ENCODE measurements around the gene TMEM255B.

The TMEM255B gene

DNA sequence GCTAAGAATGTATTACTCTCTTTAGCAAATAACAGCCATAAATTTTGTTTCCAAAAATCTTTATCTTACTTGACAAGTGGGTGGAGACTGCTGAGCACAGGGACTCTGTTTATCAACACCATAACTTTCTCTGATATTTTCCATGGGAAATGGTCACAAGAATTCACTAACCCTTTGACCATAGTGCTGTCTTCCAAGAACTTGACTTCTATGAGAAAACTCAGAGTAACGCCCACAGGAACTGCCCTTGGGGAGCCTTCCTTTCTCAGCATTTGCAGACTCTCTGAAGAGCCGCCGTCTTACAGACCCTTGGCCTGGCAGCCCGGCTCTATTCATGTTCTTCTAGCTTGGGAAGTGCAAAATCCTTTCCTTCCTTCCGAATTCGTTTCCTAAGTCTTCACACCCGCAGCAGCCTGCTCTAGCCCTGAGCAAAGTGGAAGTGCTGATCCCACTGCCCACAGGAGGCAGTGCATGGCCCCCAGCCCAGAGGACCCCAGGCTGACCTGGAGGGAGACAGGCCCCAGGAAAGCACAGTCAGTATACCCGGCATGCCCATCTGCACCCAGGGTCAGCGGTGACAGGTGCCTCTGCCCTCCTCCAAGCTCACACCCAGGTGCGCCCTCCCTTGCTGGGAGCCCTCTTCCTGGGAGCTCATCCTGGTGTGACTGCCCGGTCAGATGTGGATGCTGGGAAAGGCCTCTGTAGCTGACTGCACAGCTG is 94.7 kb downstream of the TMEM255B start:
- DNase-seq = no peak

DNA sequence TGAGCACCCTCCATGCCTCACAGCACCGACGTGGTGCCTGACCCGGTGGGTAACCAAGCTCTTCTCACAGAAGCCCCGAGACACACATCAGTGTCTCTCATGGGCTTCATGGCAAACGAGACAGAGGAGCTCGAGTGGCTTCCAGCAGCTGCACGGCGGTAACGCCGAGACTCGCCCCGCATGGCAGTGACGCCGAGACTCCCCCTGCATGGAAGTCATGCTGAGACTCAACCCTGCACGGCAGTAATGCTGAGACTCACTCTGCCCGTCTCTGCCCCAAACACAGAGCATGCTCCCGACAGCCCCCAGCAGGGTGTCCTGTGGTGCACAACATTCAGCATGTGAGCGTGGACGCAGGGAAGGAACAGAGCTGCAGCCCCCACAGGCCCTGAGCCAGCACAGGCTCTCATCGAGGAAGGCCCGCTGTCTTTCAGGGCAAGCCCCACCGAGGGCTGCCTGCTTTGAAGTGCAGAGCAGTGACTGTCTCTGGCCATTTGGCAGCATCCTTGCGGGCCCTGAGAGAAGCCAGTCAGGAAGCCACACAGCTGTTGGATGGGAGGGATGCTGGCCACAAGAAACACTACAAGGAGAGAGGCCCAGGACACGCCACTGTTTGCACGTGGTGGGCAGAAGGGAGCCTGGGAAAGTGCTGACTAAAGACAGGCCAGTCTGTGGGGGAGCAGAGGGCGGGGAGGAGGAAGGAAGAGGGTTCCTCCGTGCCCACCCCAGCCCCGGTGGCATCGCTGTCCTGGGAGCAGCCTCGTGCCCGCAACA is 95.4 kb downstream of the TMEM255B start:
- DNase-seq = peak; percentile 42

DNA sequence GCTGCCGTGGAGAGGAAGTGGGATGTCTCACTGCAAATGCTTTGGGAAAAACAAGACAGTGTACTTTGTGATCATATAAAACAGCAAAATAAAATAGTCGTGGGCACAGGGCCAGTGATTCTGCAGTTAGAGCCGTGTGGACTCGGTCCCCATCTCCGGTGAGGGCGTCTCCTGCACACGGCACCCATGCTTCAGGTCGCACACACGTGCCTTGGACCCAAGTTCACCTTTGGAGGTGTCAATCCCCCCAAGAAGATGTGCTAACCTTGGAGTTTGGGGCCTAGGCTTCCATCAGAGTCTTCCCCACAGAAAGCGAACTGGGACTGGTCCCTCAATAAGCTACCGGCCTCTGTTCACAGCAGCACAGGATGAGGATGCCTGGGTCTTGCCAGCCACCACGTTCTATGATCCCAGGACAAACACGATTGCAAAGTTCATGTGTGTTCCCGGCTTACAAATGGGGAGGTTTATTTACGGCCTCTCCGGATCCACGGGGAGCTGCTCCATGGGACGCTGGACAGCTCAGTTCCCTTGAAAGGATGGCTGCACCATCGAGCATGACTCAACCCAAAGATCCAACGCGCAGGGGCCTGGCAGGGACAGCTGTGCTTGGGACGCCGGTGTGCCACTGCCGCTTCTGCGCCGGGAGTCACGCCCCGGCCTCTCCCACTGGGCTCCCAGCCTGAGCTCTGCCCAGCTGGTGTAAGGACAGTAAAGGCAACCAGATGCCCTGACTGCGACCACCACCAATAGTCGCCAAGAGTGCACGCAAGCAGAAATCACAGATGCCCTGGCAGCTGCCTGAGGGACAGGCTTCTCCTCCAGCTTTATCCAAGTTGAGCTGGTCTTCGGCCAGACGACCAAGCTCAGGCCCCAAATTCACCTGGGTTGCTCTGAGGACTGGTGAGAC is 96.2 kb downstream of the TMEM255B start:
- no peak for DNase-seq

DNA sequence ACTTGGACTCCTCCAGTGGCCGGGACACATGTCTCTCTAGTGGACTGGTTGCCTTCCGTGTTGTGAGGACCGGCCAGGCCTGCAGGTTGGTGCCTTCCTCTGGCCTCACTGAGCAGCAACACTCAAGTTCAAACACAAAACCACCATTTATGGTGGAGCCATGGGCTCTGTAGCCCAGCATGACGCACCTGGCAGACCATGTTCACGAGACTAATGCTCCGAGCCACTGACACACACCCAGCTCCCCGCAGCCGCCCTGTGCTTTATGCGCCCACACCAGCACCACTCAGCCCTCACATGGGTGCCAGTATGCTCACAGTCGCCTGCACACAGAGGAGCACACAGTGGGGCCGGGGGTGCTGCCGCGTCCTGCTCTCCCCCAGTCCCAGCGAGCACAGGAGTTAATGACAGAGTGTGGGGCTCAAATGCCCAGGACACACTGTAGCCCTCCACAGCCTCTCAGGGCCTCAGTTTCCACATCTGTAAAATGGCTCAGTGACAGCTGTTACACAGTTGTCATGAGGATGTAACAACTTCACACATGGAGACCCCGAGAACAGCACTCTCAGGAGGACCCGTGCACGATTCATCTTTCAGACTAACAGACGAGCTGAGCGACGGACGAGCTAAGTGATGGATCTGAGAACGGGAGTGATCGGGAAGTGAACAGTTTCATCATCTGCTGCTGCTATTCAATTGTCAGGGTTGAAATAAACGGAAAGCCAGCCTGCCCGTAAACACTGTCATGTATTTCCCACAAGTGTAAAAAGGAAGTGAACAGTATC is 97.1 kb downstream of the TMEM255B start:
- DNase-seq = no peak

DNA sequence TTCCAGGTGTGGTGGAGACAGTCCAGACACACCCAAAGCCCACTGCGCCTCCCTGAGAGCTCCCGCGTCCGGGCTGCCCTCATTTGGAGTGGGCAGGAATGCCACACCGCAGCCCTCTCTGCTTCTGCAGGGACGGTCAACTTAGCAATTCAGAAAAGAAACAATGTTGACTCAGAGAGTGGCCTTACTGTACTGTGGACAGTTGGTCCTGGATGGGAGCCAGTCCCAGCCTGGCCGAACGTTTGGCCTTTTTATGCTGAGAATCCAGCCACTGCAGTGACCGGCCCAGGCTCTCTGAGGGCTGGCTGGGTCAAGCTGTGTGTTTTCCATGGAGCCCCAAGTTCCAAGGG is 97.7 kb downstream of the TMEM255B start:
- no peak for DNase-seq

DNA sequence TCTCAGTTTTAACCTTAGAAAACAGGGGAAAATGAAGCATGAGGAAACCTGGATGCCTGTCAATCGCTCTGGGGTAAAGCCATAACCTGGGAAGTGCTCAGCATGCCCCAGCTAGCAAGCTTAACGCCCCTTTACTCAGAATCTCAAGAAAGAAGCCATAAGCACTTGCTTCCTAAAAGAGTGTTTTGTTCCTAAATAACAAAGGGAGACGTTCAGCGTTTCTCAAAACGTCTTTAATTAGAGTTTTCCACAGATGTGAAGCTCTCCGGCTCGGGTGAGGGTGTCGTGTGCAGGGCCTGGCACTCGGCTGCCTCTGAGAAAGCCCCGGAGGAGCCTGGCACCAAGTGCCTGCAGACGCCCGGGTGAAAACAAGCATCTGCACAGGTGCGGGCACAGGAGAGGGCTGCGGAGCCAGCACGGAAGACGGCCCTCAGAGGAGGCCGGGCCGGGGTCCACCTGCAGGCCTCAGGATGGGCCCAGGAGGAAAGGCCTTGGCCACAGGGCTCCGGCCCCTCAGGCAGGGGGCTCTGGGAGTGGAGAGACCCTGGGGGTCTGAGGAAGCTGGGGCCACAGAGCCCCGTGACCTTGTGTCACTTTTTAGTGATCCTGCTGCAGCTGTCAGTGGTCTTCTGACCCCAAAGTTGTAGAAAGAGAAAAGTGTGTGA is 98.6 kb downstream of the TMEM255B start:
- DNase-seq = no peak

DNA sequence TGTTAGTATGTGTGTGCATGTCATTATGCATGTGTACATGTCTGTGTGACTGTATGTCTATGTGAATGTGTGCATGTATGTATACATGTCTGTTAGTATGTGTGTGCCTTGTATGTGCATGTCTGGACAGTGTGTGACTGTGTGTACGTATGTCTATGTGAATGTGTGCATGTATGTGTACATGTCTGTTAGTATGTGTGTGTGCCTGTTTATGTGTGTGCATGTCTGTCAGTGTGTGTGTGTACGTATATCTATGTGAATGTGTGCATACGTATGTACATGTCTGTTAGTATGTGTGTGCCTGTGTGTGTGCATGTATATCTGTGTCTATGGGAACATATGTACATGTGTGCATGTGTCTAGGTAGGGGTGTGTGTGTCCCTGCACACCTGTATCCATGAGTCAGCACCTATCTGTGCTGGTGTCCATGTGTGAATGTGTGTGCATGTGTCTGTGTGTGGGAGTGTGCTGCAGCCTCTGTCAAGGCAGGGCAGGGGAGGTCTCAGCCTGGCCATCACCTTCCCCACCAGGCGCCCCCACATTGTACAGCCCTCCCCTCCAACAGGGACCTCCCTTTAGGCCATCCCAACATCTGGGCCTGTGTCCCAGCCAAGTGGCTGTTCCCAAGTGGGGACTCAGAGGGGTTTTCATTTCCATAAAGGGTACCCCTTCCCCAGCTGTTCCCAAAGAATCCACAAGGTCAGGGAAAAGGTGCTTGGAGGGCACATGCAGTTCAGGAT is 100.5 kb downstream of the TMEM255B start:
- no peak for DNase-seq

DNA sequence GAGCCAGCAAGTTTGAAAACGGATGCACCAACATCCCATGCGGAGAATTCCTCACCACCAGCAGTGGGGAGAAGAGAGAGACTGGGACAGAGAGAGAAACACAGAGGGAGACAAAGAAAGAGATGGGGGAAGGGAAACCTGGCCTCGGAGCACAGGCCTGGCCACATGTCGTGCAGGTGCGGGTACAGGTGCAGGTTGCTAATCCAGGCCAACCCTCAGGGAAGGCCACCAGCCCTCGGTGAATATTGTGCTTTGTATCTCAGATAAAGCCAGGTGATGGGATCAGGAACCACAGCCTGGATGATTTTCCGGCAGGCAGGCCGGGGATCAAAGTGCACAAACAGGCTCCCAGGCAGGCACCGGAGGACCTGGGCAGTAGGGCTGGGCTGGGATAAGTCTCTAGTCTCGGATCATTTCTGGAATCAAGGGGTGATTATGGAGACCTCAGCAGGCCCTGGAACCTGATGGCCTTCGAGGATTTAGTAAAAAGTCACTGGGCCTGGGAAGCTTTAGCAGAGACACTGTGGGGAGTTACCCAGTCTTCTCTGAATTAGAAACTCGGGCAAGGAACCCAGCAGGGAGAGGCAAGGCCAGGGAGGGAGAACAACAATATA is 101.1 kb downstream of the TMEM255B start:
- no peak for DNase-seq

DNA sequence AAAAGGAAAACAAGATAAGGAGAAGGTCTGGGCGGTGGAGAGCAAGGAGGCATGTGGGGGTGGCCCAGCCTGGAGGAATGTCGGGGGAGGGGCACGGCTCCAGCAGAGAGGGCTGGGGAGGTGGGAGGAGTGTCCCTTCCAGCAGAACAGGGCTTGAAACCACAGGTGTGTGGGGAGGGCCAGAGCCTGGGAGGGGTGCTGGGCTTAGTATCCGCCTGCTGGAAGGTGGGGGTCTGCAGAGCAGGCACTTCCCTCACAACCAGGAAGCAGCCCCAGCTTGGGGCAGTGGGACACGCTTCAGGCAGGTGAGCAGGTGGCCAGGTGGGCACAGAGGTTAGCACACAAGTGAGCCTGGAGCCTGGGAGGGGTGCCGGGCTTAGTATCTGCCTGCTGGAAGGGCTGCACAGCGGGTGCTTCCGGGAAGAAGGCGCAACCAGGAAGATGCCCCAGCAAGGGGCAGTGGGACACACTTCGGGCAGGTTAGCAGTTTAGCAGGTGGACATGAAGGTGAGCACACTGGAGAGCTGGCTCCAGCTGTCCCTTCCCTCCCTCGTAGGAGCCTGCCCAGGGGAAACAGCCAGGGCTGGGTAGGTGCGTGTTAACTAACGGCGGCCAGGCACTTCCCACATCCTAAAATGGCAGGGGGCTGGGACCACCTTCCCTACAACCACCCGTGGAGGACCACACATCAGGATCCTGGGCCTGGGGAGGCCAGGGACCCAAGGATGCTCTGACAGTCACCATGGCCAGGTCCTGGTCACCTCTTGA is 101.8 kb downstream of the TMEM255B start:
- no peak for DNase-seq

DNA sequence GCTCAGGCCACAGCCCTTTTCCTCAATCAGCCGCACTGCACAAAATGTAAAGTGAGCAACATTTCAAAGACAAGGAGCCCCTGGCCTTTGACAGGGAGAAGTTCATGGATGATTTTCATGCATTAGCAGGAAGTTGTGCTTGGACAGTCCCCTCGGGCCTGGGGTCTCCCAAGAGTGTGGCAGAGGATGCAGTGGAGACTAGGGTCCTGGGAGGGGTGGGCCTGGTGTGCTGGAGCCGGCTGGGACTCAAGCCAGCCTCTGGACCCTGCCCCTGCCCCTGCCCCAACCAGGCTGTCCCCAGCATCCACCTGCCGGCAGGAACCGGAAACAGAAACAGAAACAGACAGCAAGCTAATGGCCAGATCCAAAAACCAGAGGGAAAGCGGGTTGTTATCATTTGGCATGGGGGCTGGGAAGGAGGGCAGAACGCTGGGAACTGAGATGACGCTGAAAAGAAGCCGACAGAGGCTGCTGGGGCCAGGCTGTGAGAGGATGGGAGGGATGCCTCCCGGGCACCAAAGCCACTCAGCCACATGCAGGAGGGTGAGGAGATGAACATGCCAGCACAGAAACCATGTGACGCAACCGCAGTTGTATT is 102.5 kb downstream of the TMEM255B start:
- no peak for DNase-seq

DNA sequence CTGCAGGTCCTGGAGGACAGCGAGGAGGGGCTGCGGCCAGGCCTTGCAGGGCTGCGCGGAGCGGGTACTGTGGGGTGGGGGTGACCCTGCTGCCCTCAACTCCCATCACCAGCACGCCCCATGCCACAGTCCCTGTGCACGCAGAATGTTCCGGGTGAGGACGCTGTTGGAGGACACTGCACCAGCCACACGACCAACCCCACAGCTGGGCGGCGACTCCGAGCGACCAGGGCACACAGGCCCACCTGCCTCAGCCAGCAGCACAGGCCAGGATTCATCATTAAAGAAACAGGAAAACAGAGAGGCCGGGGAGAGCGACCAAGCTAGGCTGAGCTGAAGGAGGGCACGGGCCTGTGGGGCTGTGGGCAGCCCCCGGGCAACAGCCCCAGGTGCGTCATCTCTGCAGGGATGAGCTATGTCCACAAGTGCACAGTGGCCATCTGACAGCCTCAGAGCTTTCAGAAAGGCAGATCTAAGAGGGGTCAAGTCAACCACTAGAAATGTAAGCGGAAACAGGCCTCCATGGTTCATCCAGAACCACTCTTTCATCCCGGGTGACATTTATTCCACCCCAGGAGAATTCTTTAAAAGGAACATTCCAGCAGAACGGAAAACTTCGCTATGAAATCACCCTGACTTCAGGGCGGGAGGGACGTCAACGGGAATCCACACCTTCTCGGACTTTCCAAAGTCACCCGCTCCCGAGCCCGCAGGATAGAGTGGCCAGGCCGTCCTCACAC is 103.3 kb downstream of the TMEM255B start:
- no peak for DNase-seq

DNA sequence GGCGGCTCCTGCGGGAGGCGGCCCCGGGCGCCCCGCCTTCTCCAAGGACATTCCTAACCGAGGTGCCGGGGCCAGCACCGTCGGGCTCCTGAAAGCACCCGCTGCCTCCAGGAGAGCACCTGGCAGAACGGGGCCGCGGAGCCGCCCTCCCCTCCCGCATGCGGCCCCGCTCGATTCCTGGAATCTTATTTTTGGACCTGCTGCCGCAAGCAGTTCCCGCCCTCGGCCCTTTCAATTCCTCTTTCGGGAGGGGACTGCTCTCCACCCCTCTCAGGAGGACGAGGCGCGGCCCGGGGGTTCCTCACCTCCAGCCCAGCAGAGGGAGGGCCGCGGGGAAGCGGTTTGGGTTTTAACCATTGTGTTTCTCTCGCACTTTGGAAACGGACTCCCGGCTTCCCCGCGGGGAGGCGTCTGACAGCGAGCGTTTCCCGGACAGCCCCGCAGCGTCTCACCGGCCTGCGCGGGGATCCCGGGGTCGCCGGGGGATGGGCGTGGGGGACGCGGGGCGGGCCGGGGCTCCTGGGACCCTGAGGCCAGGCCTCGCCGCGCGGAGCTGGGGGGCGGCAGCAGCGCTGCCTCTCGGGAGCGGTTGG is 104.0 kb downstream of the TMEM255B start:
- DNase-seq = no peak

DNA sequence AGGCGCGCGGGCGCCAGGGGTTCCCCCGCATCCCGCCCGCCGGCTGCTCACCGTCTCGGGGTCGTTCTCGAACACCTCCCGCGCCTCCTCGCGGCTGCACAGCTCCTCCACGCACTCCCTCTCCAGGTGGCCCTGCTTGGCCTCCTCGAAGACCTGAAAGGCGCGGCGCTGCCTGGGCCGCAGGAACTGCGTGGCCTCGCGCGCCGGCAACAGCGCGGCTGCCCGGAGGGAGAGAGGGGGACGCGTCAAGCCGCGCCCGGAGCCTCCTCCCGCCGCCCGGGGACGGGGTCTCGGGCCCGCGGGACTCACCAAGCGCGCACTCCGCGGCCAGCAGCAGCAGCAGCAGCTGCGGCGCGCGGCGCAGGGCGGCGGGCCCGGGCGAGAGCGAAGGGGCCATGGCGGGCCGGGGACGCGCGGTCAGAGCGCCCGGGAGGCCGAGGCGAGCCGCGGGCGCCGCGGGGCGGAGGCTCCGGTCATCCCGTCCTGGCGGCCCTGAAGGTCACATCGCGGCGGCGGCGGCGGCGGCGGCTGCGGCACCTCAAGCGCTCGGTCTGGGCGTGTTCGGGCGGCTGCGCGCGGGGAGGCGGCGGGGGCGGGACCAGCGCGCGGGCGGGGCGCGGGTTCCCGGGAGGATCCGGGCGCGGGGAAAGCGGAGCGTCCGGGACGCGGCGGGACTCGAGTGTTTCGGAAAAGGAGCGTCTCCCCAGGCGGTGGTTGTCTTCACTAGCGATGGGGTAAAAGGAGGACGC is 104.7 kb downstream of the TMEM255B start, which contains the start of gene GAS6:
GAS6 (minus strand) TSS at position 553 of the 749 bp plus-strand sequence; CDS start at position 397, 156 bp downstream.
- DNase-seq = no peak

DNA sequence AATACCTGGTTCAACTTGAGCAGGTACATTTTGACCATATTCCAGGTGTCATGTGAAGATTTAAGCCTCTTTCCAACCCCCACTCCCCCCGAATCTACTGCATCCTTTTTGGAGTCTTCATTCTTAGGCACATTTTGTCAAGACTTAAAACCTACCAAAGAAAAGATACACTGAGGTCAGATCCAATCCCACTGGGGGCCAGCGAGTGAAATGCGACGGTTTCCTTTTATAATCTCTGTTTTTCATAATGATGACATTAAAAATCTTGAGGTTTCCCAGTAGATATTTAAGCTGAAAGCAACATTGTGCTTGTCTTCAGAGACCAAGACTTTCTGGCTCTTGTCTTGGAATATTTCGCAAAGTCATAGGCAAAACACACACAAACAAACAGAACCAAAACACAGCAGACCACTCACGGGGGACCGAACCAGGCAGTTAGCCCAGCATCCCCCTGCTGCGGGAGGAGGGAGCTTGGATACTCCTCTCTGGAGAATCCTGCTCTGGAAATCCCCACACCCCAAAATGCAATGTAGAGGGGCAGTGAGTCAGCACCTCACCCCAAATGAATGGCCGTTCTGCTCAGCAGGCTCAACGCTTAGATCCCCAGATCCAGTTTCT is 105.4 kb downstream of the TMEM255B start:
- DNase-seq = no peak

DNA sequence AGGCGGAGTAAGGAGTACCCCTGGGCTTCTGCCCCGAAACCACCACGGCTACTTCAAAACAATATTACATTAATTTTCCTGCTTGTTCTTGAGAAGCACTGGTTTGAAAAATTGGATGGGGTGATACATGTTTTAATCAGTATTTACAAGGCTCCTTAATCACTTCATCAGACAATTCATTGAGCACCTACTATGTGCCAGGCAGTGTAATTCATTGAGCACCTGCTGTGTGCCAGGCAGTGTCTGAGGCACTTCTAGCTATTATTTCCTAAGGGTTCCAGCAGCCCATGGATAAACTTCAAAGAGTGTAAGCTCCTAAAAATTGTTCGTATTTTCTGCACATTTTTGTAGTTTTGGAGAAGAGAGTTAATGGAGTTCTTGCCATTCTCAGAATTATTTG is 106.4 kb downstream of the TMEM255B start:
- DNase-seq = no peak

All from GF-D8 (cell line).